Activated B cell treated with CpG ODN at 0.5 μM for 24 hours (primary cell): ENCODE results near the gene ICA1. TPM values are rescaled to one million over a fixed set of nuclear protein-coding genes. Genes with fewer than 3 reads are reported as not detected.

Experiments used
- ATAC-seq: fragments of 200-7000 bp; cut with Tn5 transposase; one replicate; pipeline ENCODE4 v1.10.0; 2021; ENCODE audit warnings: low read depth, mild to moderate bottlenecking, moderate library complexity
- CTCF ChIA-PET: fragments of 350-600 bp; sonication (Branson Sonifier 250); formaldehyde crosslinking; loops from one replicate; lab custom pipeline; 2021; ENCODE audit warnings: antibody characterized with exemption; lab: Charles Lee
- POLR2A ChIA-PET: fragments of 350-600 bp; sonication (Branson Sonifier 250); formaldehyde crosslinking; loops from one replicate; lab custom pipeline; 2021; ENCODE audit warnings: antibody characterized with exemption; lab: Charles Lee
- DNase-seq: peaks from one replicate; pipeline ENCODE4 v3.0.0; 2022
- H3K27ac Mint-ChIP-seq: one replicate; pipeline ENCODE4 v1.8.0; 2020; ENCODE audit warnings: mixed read lengths
- H3K27me3 Mint-ChIP-seq: one replicate; pipeline ENCODE4 v1.8.0; 2021; ENCODE audit warnings: mixed read lengths
- H3K36me3 Mint-ChIP-seq: one replicate; pipeline ENCODE4 v1.8.0; 2021; ENCODE audit warnings: low read depth, mixed read lengths
- H3K4me1 Mint-ChIP-seq: one replicate; pipeline ENCODE4 v1.8.0; 2021; ENCODE audit warnings: mixed read lengths
- H3K4me3 Mint-ChIP-seq: one replicate; pipeline ENCODE4 v1.8.0; 2020; ENCODE audit warnings: mild to moderate bottlenecking, mixed read lengths
- H3K9me3 Mint-ChIP-seq: one replicate; pipeline ENCODE4 v1.8.0; 2020; ENCODE audit warnings: mixed read lengths
- CTCF ChIP-seq: fragments of 200-600 bp; IDR thresholded peaks from one replicate; pipeline ENCODE4 v1.8.0; 2022; ENCODE audit warnings: antibody characterized with exemption, mild to moderate bottlenecking
- intact Hi-C: fragments of 100-400 bp; cut with micrococcal nuclease; formaldehyde crosslinking; loops from one replicate; pipeline ENCODE4 v1.15.1; 2024
- total RNA-seq: library from RNA; stranded (reverse); gene quantifications from 2 replicates; pipeline ENCODE4 v1.2.3, GENCODE V29; 2022

Gene ICA1
- total RNA-seq, 1 donor from 2014 or later: not detected

DNA sequence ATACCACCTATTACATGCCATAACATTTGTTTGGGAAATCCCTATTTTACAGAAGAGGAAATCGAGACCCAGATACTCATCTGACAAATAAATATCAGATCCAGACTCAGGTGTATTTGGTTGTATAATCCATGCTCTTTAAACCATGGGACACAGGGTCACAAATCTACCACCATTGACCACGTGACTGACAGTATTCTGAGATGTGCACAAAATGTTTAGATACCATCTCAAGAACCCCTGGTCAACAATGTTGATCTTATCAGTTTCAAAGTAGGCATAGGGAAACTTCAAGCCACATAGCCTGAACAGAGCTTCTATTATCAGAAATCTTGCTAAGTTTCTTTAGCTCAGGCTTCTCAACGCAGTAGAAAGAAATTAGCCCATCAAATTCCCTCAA, 93.6 kb downstream of the ICA1 start:
- H3K9me3 Mint-ChIP-seq: no peaks in the 10 kb centered on the region
- POLR2A ChIA-PET: no interaction called here
- no peak overlapping the region for H3K4me3 Mint-ChIP-seq
- CTCF ChIA-PET: no interaction called here
- peaks cover 6% of the 10 kb centered on the region for H3K4me1 Mint-ChIP-seq
- no peaks in the 10 kb centered on the region for H3K36me3 Mint-ChIP-seq
- no peaks in the 10 kb centered on the region for H3K27me3 Mint-ChIP-seq
- no peak overlapping the region for H3K27ac Mint-ChIP-seq
- no peak for ATAC-seq
- no peak for TF ChIP-seq CTCF
- intact Hi-C loops: no loop called here
- DNase-seq: no peak

DNA sequence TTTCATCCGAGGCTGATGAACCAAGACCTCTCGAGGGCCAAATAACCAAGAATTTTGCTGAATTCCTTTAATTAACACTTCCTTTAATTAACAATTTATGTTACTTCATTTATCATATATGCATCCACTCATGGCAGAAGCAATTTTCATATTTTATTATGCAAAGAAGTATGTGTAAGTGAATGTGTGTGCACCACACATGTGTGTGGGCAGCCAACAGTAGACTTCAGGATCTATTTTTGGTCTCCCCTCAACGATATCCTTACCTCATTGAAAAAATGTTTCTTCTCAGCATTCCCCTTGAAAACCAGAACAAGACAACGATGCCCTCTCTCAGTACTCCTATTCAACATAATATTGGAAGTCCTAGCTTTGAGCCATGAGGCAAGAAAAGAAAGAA, 96.8 kb downstream of the ICA1 start:
- CTCF ChIA-PET: no interaction called here
- Mint-ChIP-seq H3K9me3 (no peaks in the 10 kb centered on the region), H3K27ac (no peak overlapping the region)

GRCh38 chr7:8162181-8162580, 99.8 kb downstream of the ICA1 start:
- CTCF ChIA-PET: no interaction called here
- H3K27ac Mint-ChIP-seq: no peak overlapping the region
- H3K4me3 Mint-ChIP-seq: no peak overlapping the region
- DNase-seq (no peak), ATAC-seq (no peak)
- intact Hi-C loops: no loop called here
- H3K4me1 Mint-ChIP-seq: peaks cover 6% of the 10 kb centered on the region
- no peaks in the 10 kb centered on the region for H3K36me3 Mint-ChIP-seq
- no peaks in the 10 kb centered on the region for H3K27me3 Mint-ChIP-seq
- no peaks in the 10 kb centered on the region for H3K9me3 Mint-ChIP-seq
- POLR2A ChIA-PET: no interaction called here
- TF ChIP-seq CTCF: no peak

More for the DNA sequence above, 96.8 kb downstream of the ICA1 start:
- H3K4me3 Mint-ChIP-seq: no peak overlapping the region
- ATAC-seq (no peak), DNase-seq (no peak)
- no peaks in the 10 kb centered on the region for H3K36me3 Mint-ChIP-seq
- POLR2A ChIA-PET: no interaction called here
- no peak for TF ChIP-seq CTCF
- H3K27me3 Mint-ChIP-seq: no peaks in the 10 kb centered on the region
- H3K4me1 Mint-ChIP-seq: peaks cover 6% of the 10 kb centered on the region
- intact Hi-C loops: no loop called here

DNA sequence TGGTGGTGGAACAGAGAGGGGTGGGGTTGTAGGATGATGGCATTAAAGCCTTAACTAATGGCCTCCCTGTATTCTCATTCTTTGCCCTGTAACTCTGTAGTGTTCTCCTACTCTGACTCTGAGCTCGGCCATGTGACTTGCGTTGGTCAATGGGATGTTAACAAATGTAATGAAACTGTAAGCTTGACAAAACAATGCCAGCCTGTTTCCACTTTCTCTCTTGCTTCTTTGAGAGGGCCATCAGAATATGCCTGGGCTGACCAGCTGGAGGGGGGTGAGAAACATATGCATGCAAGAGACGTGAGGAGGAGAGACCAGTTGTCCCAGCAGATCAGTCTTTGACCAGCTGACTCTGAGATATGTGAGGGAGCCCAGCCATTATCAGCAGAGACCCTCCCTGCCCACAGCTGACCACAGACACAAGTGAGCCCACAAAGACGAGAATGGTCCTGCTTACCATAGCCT, 100.6 kb downstream of the ICA1 start:
- no peaks in the 10 kb centered on the region for H3K36me3 Mint-ChIP-seq
- no peak overlapping the region for H3K4me3 Mint-ChIP-seq
- no peak overlapping the region for H3K27ac Mint-ChIP-seq
- ChIA-PET CTCF (no interaction called here), POLR2A (no interaction called here)
- intact Hi-C loops: no loop called here
- H3K9me3 Mint-ChIP-seq: no peaks in the 10 kb centered on the region
- no peaks in the 10 kb centered on the region for H3K27me3 Mint-ChIP-seq
- no peak for DNase-seq
- no peak for ATAC-seq
- peaks cover 6% of the 10 kb centered on the region for H3K4me1 Mint-ChIP-seq
- TF ChIP-seq CTCF: no peak

DNA sequence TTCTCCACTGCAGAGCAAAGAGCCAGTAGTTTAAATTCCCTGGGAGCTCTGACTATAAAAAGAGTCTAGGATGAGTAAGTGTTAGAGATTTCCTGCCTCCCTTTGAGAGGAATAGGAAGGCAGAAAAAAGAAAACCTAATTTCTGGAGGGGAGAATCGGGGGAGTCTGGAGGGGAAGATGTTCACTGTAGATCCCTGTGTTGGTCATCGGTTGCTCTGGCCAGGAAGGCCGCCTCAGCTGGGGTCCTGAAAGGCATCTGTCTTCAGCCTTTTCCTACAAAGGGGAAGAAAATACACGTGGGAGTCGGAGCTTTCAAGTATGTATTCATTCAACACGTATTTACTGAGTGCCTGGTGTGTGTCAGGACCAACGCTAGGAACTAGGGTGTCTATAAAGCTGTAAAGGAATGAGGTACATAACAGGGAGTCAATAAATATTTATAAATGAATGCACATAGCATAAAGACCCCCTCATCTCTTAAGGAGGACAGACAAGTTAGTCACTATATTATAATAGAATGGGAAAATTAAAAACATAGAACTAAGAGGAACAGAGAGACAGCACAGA, 101.1 kb downstream of the ICA1 start:
- DNase-seq (no peak), ATAC-seq (no peak)
- Mint-ChIP-seq H3K4me3 (no peak overlapping the region), H3K27me3 (no peaks in the 10 kb centered on the region), H3K4me1 (peaks cover 6% of the 10 kb centered on the region), H3K27ac (no peak overlapping the region), H3K36me3 (no peaks in the 10 kb centered on the region), H3K9me3 (no peaks in the 10 kb centered on the region)
- TF ChIP-seq CTCF: no peak
- CTCF ChIA-PET: no interaction called here
- intact Hi-C loops: no loop called here
- POLR2A ChIA-PET: no interaction called here
